Measurements from ENCODE around the gene CD24.

DNA sequence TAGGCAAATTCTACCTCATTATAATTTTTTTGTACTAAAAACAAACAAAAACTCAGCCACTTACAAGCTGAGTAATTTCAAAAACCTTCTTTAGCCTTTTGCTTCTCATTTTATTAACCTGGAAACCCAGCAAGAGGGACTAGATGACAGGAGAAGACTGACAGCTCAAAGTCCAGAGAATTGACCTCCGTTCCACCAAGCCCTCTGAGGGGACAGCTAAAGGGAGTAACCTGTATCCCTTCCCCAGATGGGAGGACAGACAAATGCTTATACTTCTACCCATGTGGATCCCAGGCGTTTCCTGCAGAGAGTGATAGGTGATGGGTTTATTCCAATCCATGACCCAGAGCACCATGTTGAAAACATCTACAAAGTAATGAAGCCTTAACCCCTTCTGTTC, 35.0 kb upstream of the CD24 start:
- no peak for TF ChIP-seq EZH2 (IDR thresholded peaks at IDR 0.05; ENCODE audit: insufficient read depth, poor library complexity, severe bottlenecking)
- TF ChIP-seq EZH2phosphoT487 (IDR thresholded peaks at IDR 0.05; ENCODE audit: insufficient read depth, low read depth), result no peak

Measured in GM23248 (cell line).